Ishikawa (cell line): Measurements from ENCODE around the gene FOXI3.

ENCODE experiments used
- FOXM1 ChIP-seq: IDR thresholded peaks from 2 replicates; pipeline ENCODE4 v1.6.1; 2012; ENCODE audit warnings: low read depth, borderline replicate concordance
- YY1 ChIP-seq: IDR thresholded peaks from 2 replicates; pipeline ENCODE4 v1.6.1; 2012; ENCODE audit warnings: low read depth
- TF ChIP-seq, protein P1 (sequence below): IDR thresholded peaks from 2 replicates; pipeline ENCODE4 v1.6.1; 2012

DNA sequence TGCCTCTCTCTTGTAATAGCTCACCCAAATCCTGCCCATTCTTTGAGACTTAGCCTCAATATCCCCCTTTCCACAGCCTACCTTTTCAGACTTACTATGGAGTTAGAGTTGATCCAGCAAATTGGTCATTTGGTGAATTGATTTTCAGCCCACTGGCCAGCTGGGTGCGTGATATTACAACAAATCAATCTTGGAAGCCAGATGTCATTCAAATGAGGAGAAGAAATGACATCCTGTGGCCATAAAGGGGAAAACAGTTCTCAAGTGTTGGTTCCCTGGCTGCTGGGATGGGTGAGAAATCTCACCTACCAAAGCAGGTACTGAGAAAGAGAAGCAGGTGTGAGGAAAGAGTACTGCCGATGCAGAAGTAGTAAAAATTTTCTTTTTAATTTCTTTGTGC lies 36.7 kb upstream of the FOXI3 start:
- TF ChIP-seq, protein P1, sequence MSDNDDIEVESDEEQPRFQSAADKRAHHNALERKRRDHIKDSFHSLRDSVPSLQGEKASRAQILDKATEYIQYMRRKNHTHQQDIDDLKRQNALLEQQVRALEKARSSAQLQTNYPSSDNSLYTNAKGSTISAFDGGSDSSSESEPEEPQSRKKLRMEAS: no peak
- TF ChIP-seq FOXM1 (no peak), YY1 (no peak)
